ENCODE data around the gene AUTS2. TPM values are rescaled to one million over a fixed set of nuclear protein-coding genes. Genes with fewer than 3 reads are reported as not detected.

The AUTS2 gene
- total and polyA plus RNA-seq, 10 donors = 6.1 to 54.8 (median 29.1) TPM

GRCh38 chr7:69994218-69994617, 395.9 kb downstream of the AUTS2 start:
- Histone ChIP-seq H3K27ac (no peak overlapping the region), H3K4me1 (no peaks in the 10 kb centered on the region), H3K27me3 (replicated peaks in 1 of 7) (no peaks in the 10 kb centered on the region), H3K36me3 (no peaks in the 10 kb centered on the region), H3K4me3 (no peak overlapping the region), H3K9me3 (no peaks in the 10 kb centered on the region)
- no peak for DNase-seq
- 95 to 100% (median 96%) methylated on average over 1 of the region's 1 CpG for WGBS, 5 donors
- intact Hi-C loops (cut with DNase I; ENCODE audit: low total_unique reads) = no loop called here
- TF ChIP-seq POLR2A (IDR thresholded peaks at IDR 0.05) (no peak), CTCF (IDR thresholded peaks at IDR 0.05 in 8 of 11, conservative IDR thresholded peaks at IDR 0.05 in 3 of 11) (no peak), POLR2AphosphoS5 (IDR thresholded peaks at IDR 0.05) (no peak)

GRCh38 chr7:69994886-69995542, 396.7 kb downstream of the AUTS2 start:
- WGBS, 5 donors = 90 to 95% (median 94%) methylated on average over 7 of the region's 7 CpGs
- TF ChIP-seq POLR2AphosphoS5 (IDR thresholded peaks at IDR 0.05) = no peak
- no peak for TF ChIP-seq POLR2A (IDR thresholded peaks at IDR 0.05)
- no peak for TF ChIP-seq CTCF (IDR thresholded peaks at IDR 0.05 in 8 of 11, conservative IDR thresholded peaks at IDR 0.05 in 3 of 11)
- H3K27ac ChIP-seq = no peak overlapping the region
- no peak overlapping the region for H3K4me3 ChIP-seq
- no peaks in the 10 kb centered on the region for H3K27me3 ChIP-seq (replicated peaks in 1 of 7)
- H3K36me3 ChIP-seq = no peaks in the 10 kb centered on the region
- no peaks in the 10 kb centered on the region for H3K4me1 ChIP-seq
- no peak for DNase-seq
- H3K9me3 ChIP-seq = no peaks in the 10 kb centered on the region
- intact Hi-C loops (cut with DNase I; ENCODE audit: low total_unique reads) = no loop called here

DNA sequence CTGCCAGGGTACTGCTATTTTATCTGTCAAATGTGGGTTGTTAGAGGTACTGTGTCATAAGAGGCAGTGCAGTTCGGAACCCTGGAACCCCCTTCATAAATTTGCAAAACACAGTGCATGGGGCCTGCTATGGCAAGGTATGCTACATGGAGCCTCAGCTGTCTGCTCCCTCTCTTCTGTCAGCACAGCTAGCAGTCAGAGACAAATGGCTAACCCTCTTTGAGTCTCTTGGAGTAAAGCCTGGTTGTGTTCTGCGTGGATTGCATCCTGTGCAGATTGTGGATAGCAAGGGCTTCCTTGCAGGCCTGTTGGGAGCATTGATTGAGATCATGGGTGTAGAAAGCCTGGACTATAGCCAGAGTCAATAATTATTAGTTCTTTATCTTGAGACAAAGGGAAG, 397.8 kb downstream of the AUTS2 start:
- H3K9me3 ChIP-seq = no peaks in the 10 kb centered on the region
- H3K4me1 ChIP-seq = peaks cover 0 to 4% (median 0%) of the 10 kb centered on the region in 6 donors
- H3K27me3 ChIP-seq (replicated peaks in 1 of 7) = no peaks in the 10 kb centered on the region
- WGBS, 5 donors = 78 to 92% (median 83%) methylated on average over 2 of the region's 2 CpGs
- no peak overlapping the region for H3K4me3 ChIP-seq
- TF ChIP-seq CTCF (IDR thresholded peaks at IDR 0.05 in 8 of 11, conservative IDR thresholded peaks at IDR 0.05 in 3 of 11) (no peak), POLR2A (IDR thresholded peaks at IDR 0.05) (no peak), POLR2AphosphoS5 (IDR thresholded peaks at IDR 0.05) (no peak)
- intact Hi-C loops (cut with DNase I; ENCODE audit: low total_unique reads) = no loop called here
- no peak for DNase-seq
- H3K27ac ChIP-seq = no peak overlapping the region
- H3K36me3 ChIP-seq = no peaks in the 10 kb centered on the region

DNA sequence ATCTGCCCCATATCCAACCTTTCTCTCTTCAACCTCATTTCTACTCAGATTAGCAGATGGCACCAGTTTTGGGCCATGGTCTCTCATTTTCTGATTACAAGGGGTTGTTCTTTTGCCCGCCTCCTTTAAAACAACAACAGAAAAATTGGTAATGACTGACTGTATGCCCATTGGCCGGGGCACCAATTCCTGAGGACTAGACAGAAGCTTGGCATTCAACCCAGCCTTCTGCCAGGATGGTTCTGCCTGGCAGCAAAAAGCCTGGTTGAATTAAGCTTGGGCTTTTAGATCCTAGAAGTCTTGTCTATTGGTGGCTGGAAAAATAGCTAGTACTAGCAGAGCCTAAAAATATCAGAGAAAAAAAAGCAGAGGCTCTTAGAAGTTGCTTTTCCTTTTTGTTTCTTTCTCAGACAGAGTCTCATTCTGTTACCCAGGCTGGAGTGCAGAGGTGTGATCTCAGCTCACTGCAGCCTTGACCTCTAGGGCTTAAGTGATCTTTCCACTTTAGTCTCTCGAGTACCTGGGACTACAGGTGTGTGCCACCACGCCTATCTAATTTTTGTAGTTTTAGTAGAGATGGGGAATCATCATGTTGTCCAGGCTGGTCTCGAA, 402.6 kb downstream of the AUTS2 start:
- intact Hi-C loops (cut with DNase I; ENCODE audit: low total_unique reads) = no loop called here
- no peaks in the 10 kb centered on the region for H3K27me3 ChIP-seq (replicated peaks in 1 of 7)
- peaks cover 0 to 14% (median 3%) of the 10 kb centered on the region in 6 donors for H3K4me1 ChIP-seq
- no peak for TF ChIP-seq CTCF (IDR thresholded peaks at IDR 0.05 in 8 of 11, conservative IDR thresholded peaks at IDR 0.05 in 3 of 11)
- no peak for TF ChIP-seq POLR2AphosphoS5 (IDR thresholded peaks at IDR 0.05)
- TF ChIP-seq POLR2A (IDR thresholded peaks at IDR 0.05) = no peak
- no peak overlapping the region for H3K27ac ChIP-seq
- no peaks in the 10 kb centered on the region for H3K36me3 ChIP-seq
- no peaks in the 10 kb centered on the region for H3K9me3 ChIP-seq
- no peak overlapping the region for H3K4me3 ChIP-seq
- 80 to 94% (median 88%) methylated on average over 5 of the region's 5 CpGs for WGBS, 5 donors
- DNase-seq = no peak

Measured in spleen (tissue), 11 donors.